H1 (cell line): ENCODE results near the gene HES3.

Experiments used
- EGR1 ChIP-seq: IDR thresholded peaks from 2 replicates; pipeline ENCODE4 v1.6.1; 2011; ENCODE audit warnings: low read depth, low read length, borderline replicate concordance
- EZH2 ChIP-seq: fragments of 200-600 bp; sonication (generic); IDR thresholded peaks from 2 replicates; pipeline ENCODE4 v1.7.1; 2012; ENCODE audit warnings: low read depth, mild to moderate bottlenecking, moderate library complexity, low read length, inconsistent platforms; ENCODE audit not compliant: severe bottlenecking
- JUN ChIP-seq: IDR thresholded peaks from 2 replicates; pipeline ENCODE4 v1.6.1; 2011; ENCODE audit warnings: low read depth, mild to moderate bottlenecking, improper control_type of control experiment, low read length
- POLR2A ChIP-seq, 2 experiments: IDR thresholded peaks; 1 replicate in 1 of 2; 2 replicates in 1 of 2; pipeline ENCODE4 v1.6.1; 2011; ENCODE audit warnings: low read depth in 2 of 2, low read length in 2 of 2, mild to moderate bottlenecking in 2 of 2; ENCODE audit errors: control extremely low read depth in 1 of 2
- POLR2AphosphoS5 ChIP-seq: IDR thresholded peaks from 2 replicates; pipeline ENCODE4 v1.6.1; 2011; ENCODE audit warnings: low read depth, low read length
- RXRA ChIP-seq: IDR thresholded peaks from 2 replicates; pipeline ENCODE4 v1.6.1; 2011; ENCODE audit warnings: low read depth, mild to moderate bottlenecking, low read length, moderate library complexity; ENCODE audit not compliant: insufficient read depth
- SP1 ChIP-seq: IDR thresholded peaks from 2 replicates; pipeline ENCODE4 v1.6.1; 2011; ENCODE audit warnings: low read depth, low read length
- SP2 ChIP-seq: IDR thresholded peaks from 2 replicates; pipeline ENCODE4 v1.6.1; 2012; ENCODE audit warnings: mild to moderate bottlenecking, low read length, inconsistent platforms
- TAF1 ChIP-seq: IDR thresholded peaks from 2 replicates; pipeline ENCODE4 v1.6.1; 2011; ENCODE audit warnings: mild to moderate bottlenecking, low read depth, low read length
- TF ChIP-seq, protein P1 (sequence below), 3 experiments: IDR thresholded peaks; 1 replicate in 2 of 3; 2 replicates in 1 of 3; pipeline versions ENCODE4 v1.5.1 to v1.6.1; 2011; ENCODE audit warnings: low read length in 3 of 3, mild to moderate bottlenecking in 3 of 3, inconsistent platforms in 2 of 3, low read depth in 1 of 3, moderate library complexity in 1 of 3; ENCODE audit not compliant: insufficient read depth in 1 of 3; ENCODE audit errors: control extremely low read depth in 1 of 3
- TF ChIP-seq, protein P2 (sequence below): IDR thresholded peaks from 2 replicates; pipeline ENCODE4 v1.6.1; 2011; ENCODE audit warnings: low read length, improper control_type of control experiment

DNA sequence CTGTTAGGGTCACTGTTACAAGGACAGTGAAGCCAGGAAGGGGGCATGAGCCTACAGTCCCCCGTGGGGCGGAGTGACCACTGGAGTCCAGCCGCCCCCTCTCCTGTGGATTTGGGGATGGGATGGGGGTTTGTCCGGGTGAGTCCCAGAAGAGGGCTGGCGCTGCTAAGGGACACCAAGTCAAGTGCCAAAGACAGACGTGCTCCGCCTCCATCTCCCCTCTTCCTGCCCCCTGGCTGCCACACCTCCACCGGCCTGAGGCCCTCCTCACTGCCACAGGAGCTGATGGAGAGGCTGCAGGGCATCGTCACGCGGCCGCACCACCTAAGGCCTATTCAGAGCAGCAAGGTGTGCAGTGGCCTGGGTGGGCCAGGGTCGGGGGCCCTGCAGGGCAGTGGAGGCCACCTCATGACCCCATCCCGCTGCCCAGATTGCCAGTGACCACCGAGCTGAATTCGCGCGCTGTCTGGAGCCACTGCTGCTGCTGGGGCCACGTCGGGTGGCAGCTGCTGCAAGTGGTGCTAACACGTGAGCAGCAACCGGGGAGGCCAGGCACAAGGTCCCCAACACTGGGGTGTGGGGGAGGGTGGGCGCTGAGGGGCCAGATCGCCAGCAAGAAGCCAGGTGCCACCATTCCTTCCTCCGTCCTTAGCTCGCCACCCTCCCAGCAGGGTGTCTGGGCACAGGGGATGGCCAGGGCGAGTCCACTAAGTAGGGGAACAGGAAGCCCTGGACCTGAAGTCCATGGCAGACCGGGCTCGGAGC lies 33.2 kb upstream of the HES3 start:
- TF ChIP-seq EZH2, result no peak
- TF ChIP-seq JUN, result no peak
- TF ChIP-seq, protein P1, sequence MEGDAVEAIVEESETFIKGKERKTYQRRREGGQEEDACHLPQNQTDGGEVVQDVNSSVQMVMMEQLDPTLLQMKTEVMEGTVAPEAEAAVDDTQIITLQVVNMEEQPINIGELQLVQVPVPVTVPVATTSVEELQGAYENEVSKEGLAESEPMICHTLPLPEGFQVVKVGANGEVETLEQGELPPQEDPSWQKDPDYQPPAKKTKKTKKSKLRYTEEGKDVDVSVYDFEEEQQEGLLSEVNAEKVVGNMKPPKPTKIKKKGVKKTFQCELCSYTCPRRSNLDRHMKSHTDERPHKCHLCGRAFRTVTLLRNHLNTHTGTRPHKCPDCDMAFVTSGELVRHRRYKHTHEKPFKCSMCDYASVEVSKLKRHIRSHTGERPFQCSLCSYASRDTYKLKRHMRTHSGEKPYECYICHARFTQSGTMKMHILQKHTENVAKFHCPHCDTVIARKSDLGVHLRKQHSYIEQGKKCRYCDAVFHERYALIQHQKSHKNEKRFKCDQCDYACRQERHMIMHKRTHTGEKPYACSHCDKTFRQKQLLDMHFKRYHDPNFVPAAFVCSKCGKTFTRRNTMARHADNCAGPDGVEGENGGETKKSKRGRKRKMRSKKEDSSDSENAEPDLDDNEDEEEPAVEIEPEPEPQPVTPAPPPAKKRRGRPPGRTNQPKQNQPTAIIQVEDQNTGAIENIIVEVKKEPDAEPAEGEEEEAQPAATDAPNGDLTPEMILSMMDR (IDR thresholded peaks at IDR 0.05; ENCODE audit: control extremely low read depth in 1 of 3, insufficient read depth in 1 of 3, low read depth in 1 of 3, low read length in 3 of 3), result no peak
- no peak for TF ChIP-seq SP1
- no peak for TF ChIP-seq TAF1
- TF ChIP-seq, protein P2, sequence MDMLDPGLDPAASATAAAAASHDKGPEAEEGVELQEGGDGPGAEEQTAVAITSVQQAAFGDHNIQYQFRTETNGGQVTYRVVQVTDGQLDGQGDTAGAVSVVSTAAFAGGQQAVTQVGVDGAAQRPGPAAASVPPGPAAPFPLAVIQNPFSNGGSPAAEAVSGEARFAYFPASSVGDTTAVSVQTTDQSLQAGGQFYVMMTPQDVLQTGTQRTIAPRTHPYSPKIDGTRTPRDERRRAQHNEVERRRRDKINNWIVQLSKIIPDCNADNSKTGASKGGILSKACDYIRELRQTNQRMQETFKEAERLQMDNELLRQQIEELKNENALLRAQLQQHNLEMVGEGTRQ, result no peak
- no peak for TF ChIP-seq POLR2AphosphoS5
- no peak for TF ChIP-seq RXRA
- no peak for TF ChIP-seq POLR2A (IDR thresholded peaks at IDR 0.05; ENCODE audit: control extremely low read depth in 1 of 2, low read depth in 2 of 2, low read length in 2 of 2)
- no peak for TF ChIP-seq EGR1
- TF ChIP-seq SP2, result no peak
